ACC112 (cell line): Measurements from ENCODE around the gene AIF1L.

Experiments used
- H2AFZ ChIP-seq: fragments of 200-600 bp; sonication (generic); one replicate; pipeline ENCODE4 v1.6.0; 2017; ENCODE audit warnings: antibody characterized with exemption, low read length; ENCODE audit not compliant: unreplicated experiment
- H3K27ac ChIP-seq: fragments of 200-600 bp; sonication (generic); 2 replicates; pipeline ENCODE4 v1.5.1; 2014; ENCODE audit warnings: low read depth, mild to moderate bottlenecking, antibody characterized with exemption, low read length, moderate library complexity
- H3K27me3 ChIP-seq: fragments of 200-600 bp; sonication (generic); 2 replicates; pipeline ENCODE4 v1.6.1; 2014; ENCODE audit warnings: mild to moderate bottlenecking, antibody characterized with exemption, low read length, moderate library complexity, mixed read lengths; ENCODE audit not compliant: insufficient read depth
- H3K36me3 ChIP-seq: fragments of 200-600 bp; sonication (generic); 2 replicates; pipeline ENCODE4 v1.6.1; 2016; ENCODE audit warnings: mild to moderate bottlenecking, antibody characterized with exemption, low read length, moderate library complexity, mixed read lengths; ENCODE audit not compliant: insufficient read depth
- H3K4me1 ChIP-seq: fragments of 200-600 bp; sonication (generic); one replicate; pipeline ENCODE4 v1.6.1; 2016; ENCODE audit warnings: low read length, mixed read lengths; ENCODE audit not compliant: insufficient read depth, unreplicated experiment, control insufficient read depth
- H3K4me3 ChIP-seq: fragments of 200-600 bp; sonication (generic); 2 replicates; pipeline ENCODE4 v1.5.1; 2014; ENCODE audit warnings: mild to moderate bottlenecking, low read depth, low read length
- H3K79me2 ChIP-seq: fragments of 200-600 bp; sonication (generic); one replicate; pipeline ENCODE4 v1.6.0; 2016; ENCODE audit warnings: low read length; ENCODE audit not compliant: control insufficient read depth, unreplicated experiment, insufficient read depth

The AIF1L gene

DNA sequence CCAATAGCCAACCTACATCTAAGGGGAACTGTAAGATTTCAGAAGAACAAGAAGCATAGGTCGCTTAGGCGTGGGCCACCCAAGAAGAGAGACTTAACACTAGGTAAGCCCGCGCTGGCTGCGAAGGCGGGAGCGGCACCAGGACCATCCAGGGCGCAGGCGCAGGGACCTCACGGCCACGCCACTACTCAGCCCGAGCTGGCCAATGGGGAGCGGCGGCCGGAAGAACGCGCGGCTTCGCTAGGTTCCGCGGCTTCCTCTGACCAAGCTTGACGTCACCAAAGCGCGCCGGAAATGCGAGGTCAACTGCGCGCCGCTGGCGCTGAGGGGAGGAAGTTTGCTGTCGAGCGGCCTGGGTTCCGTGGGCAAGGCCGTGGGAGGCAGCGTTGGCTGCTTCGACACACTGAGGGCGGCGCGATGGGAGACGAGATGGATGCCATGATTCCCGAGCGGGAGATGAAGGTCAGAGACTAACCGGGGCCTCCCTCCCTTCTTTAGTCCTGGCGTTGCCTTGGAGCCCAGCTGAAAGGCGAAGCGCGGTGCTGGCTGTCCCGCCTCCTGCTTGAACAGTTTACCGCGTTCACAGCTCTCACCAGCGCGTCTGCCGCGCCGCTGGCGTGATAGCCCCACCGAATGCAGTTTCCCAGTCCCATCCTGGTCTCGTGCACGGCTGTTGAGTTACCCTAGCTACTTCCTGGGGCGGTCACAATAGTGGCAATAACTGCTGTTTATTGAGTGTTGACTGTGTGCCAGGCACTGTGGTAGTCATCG, 29.1 kb downstream of the AIF1L start, which contains the start of gene NUP214:
Gene NUP214, plus strand, starts transcription at position 299 of the 771 bp plus-strand sequence. Its CDS starts 119 bp downstream, at position 418.
- H3K79me2 ChIP-seq = peaks cover 29% of the 10 kb centered on the region

GRCh38 chr9:131126059-131126426, 29.7 kb downstream of the AIF1L start:
- Histone ChIP-seq H3K4me3 (peak overlapping the region; percentile 94), H3K4me1 (peaks cover 6% of the 10 kb centered on the region), H3K36me3 (peaks cover 20% of the 10 kb centered on the region), H2AFZ (peak overlapping the region; percentile 52), H3K27me3 (no peaks in the 10 kb centered on the region), H3K27ac (peak overlapping the region; percentile 59; the same call in 1 of the 2 replicates), H3K79me2 (peaks cover 29% of the 10 kb centered on the region)

More for the DNA sequence above, 29.1 kb downstream of the AIF1L start, which contains the start of gene NUP214:
- peaks cover 6% of the 10 kb centered on the region for H3K4me1 ChIP-seq
- H3K27ac ChIP-seq = peak within 1 kb of the TSS; percentile 77
- peak within 1 kb of the TSS; percentile 95 for H2AFZ ChIP-seq
- no peaks in the 10 kb centered on the region for H3K27me3 ChIP-seq
- peaks cover 19% of the 10 kb centered on the region for H3K36me3 ChIP-seq
- H3K4me3 ChIP-seq = peak within 1 kb of the TSS; percentile 94

DNA sequence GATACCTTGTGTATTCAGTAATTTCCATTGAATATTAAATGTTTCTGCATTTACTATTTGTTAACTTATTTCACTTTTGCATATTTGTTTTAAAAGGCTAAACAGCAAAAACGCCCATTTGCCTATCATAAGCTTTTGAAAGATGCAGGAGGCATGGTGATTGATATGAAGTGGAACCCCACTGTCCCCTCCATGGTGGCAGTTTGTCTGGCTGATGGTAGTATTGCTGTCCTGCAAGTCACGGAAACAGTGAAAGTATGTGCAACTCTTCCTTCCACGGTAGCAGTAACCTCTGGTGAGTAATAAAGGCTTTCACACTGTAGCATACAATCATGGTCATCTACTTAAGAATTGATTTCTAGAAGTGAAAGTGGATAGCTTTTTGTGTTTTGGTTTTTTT, 32.9 kb downstream of the AIF1L start:
- Histone ChIP-seq H3K27ac (no peak overlapping the region), H3K27me3 (no peaks in the 10 kb centered on the region), H3K4me1 (peaks cover 6% of the 10 kb centered on the region), H2AFZ (no peak overlapping the region), H3K4me3 (no peak overlapping the region), H3K36me3 (peaks cover 27% of the 10 kb centered on the region), H3K79me2 (peaks cover 29% of the 10 kb centered on the region)

DNA sequence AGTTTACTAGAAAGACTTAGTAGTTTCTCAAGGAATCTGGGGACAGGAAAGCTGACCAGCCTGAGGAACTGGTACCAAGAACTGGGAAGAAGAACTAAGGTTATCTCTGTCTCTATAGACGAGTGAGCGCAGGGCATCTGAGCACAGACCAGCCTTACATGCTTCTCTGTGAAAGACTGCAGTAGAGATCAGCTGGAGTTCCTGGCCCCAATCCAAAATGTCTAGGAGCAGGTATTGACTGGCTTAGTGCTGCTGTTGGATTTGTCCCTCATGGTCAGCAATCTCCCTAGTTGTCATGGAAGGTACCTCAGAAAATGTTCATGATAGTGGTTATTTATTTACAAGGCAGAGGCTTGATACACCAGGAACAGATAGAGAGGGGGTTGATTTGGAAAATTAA, 42.3 kb downstream of the AIF1L start:
- Histone ChIP-seq H3K4me1 (no peaks in the 10 kb centered on the region), H3K4me3 (no peak overlapping the region), H2AFZ (no peak overlapping the region), H3K79me2 (no peaks in the 10 kb centered on the region), H3K27me3 (no peaks in the 10 kb centered on the region), H3K36me3 (peaks cover 33% of the 10 kb centered on the region), H3K27ac (no peak overlapping the region)

DNA sequence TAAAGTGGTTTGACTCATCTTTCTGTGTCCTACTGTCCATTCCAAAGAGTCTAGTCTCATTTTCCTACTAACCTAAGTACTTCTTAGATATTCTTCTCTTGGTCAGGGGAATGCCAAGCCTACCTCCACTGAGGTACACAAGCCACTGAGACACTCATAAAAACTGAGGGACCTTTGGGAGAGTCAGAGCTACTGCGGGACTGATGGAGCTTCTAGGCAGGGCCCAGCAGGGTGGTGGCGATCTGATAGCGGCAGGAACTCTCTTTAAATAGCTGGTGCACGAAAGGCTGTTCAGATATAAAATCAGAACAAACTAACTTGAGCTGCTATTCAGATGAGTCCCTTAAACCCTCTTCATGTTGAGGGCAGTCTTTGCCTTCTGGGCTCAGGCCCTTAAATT, 43.8 kb downstream of the AIF1L start:
- Histone ChIP-seq H3K27me3 (no peaks in the 10 kb centered on the region), H3K4me1 (no peaks in the 10 kb centered on the region), H3K27ac (no peak overlapping the region), H2AFZ (no peak overlapping the region), H3K79me2 (no peaks in the 10 kb centered on the region), H3K36me3 (peaks cover 35% of the 10 kb centered on the region), H3K4me3 (no peak overlapping the region)

- Histone ChIP-seq H3K36me3 (peaks cover 40% of the 10 kb centered on the region), H3K4me1 (no peaks in the 10 kb centered on the region), H3K79me2 (no peaks in the 10 kb centered on the region), H3K4me3 (no peak overlapping the region), H2AFZ (no peak overlapping the region), H3K27me3 (no peaks in the 10 kb centered on the region), H3K27ac (no peak overlapping the region)
Observed at GRCh38 chr9:131140550-131140949, 44.2 kb downstream of the AIF1L start.

- Histone ChIP-seq H3K36me3 (peaks cover 48% of the 10 kb centered on the region), H3K27me3 (no peaks in the 10 kb centered on the region), H2AFZ (no peak overlapping the region), H3K4me3 (no peak overlapping the region), H3K4me1 (no peaks in the 10 kb centered on the region), H3K27ac (no peak overlapping the region), H3K79me2 (no peaks in the 10 kb centered on the region)
Observed at GRCh38 chr9:131142160-131142559, 45.8 kb downstream of the AIF1L start.

DNA sequence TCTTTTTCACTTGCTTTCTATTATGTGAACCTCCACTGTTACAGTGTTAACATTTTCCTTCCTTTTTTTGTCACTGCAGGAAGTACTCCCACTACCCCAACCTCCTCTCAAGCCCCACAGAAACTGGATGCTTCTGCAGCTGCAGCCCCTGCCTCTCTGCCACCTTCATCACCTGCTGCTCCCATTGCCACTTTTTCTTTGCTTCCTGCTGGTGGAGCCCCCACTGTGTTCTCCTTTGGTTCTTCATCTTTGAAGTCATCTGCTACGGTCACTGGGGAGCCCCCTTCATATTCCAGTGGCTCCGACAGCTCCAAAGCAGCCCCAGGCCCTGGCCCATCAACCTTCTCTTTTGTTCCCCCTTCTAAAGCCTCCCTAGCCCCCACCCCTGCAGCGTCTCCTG, 47.9 kb downstream of the AIF1L start:
- H2AFZ ChIP-seq = no peak overlapping the region
- H3K4me3 ChIP-seq = no peak overlapping the region
- H3K36me3 ChIP-seq = peaks cover 47% of the 10 kb centered on the region
- no peaks in the 10 kb centered on the region for H3K79me2 ChIP-seq
- no peaks in the 10 kb centered on the region for H3K27me3 ChIP-seq
- no peak overlapping the region for H3K27ac ChIP-seq
- no peaks in the 10 kb centered on the region for H3K4me1 ChIP-seq

DNA sequence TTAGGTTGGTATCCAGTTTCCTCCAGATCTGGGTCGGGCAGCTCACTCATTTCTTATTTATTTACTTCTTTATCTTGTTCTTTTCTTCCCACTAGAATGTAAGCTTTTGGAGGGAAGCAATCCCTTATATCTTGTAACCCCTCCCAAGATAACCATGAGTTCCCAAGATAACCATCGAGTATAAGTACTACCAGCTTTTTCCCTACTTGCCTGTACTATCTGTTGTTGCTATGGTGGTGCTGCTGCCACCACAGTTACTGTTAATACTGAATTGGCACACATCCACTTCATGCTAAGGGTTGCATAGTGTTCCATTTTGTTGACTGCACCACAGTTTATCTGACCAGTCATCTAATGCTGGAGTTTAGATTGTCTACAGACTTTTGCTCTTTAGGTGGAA, 48.9 kb downstream of the AIF1L start:
- Histone ChIP-seq H3K4me3 (no peak overlapping the region), H3K27me3 (no peaks in the 10 kb centered on the region), H2AFZ (no peak overlapping the region), H3K27ac (no peak overlapping the region), H3K79me2 (no peaks in the 10 kb centered on the region), H3K4me1 (no peaks in the 10 kb centered on the region), H3K36me3 (peaks cover 39% of the 10 kb centered on the region)

DNA sequence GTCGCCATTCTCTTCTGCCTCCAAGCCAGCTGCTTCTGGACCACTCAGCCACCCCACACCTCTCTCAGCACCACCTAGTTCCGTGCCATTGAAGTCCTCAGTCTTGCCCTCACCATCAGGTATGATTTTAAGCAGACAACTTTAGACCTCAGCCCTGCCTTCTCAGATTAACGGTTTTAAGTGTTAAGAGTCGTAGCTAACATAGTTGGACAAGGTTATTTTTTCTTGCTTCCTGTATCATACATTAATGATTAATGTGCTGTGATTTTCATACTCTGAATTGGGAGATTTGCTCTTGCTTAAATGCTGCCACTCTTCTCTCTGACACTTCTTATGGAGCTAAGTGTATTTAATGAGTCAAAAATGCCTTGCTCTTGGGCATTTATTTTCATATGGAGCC, 49.9 kb downstream of the AIF1L start:
- Histone ChIP-seq H3K79me2 (no peaks in the 10 kb centered on the region), H3K4me3 (no peak overlapping the region), H3K27ac (no peak overlapping the region), H3K4me1 (no peaks in the 10 kb centered on the region), H3K36me3 (peaks cover 32% of the 10 kb centered on the region), H3K27me3 (no peaks in the 10 kb centered on the region), H2AFZ (no peak overlapping the region)

DNA sequence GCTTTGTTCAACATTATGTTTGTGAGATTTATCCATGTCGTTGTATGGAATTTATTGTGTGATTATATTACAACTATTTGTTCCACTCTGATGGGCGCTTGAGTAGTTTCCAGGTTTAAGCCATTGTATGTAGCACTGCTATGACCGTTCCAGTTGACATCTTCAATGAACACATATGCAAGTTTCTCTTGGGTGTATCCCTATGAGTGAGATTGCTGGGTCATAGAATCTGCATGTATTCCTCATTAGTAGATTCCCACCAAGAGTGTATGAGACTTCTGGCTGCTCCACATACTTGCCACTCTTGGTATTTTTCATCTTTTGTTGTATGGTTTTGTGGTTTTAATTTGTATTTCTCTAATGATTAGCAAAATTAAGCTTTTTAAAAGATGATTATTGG, 51.9 kb downstream of the AIF1L start:
- H3K4me3 ChIP-seq = no peak overlapping the region
- H3K27ac ChIP-seq = no peak overlapping the region
- H2AFZ ChIP-seq = no peak overlapping the region
- no peaks in the 10 kb centered on the region for H3K79me2 ChIP-seq
- H3K27me3 ChIP-seq = no peaks in the 10 kb centered on the region
- no peaks in the 10 kb centered on the region for H3K4me1 ChIP-seq
- peaks cover 23% of the 10 kb centered on the region for H3K36me3 ChIP-seq
